Epithelial cell of prostate (primary cell): ENCODE data around the gene ICAM5.
A peak's percentile ranks its signal among the peaks of the same experiment; 100 is the strongest.
"Not testable (repeated sequence)": the region's sequence is repeated elsewhere in the genome, so short reads cannot be mapped to it uniquely, and the experiment has no call there.

Experiments used
- DNase-seq: peaks from one replicate; pipeline ENCODE4 v3.0.0-alpha.2; 2011; ENCODE audit warnings: low read depth, low spot score
- H3K27ac ChIP-seq: fragments of 450-650 bp; 2 replicates; pipeline ENCODE4 v1.5.1; 2017; ENCODE audit warnings: mild to moderate bottlenecking

The ICAM5 gene, protein sequence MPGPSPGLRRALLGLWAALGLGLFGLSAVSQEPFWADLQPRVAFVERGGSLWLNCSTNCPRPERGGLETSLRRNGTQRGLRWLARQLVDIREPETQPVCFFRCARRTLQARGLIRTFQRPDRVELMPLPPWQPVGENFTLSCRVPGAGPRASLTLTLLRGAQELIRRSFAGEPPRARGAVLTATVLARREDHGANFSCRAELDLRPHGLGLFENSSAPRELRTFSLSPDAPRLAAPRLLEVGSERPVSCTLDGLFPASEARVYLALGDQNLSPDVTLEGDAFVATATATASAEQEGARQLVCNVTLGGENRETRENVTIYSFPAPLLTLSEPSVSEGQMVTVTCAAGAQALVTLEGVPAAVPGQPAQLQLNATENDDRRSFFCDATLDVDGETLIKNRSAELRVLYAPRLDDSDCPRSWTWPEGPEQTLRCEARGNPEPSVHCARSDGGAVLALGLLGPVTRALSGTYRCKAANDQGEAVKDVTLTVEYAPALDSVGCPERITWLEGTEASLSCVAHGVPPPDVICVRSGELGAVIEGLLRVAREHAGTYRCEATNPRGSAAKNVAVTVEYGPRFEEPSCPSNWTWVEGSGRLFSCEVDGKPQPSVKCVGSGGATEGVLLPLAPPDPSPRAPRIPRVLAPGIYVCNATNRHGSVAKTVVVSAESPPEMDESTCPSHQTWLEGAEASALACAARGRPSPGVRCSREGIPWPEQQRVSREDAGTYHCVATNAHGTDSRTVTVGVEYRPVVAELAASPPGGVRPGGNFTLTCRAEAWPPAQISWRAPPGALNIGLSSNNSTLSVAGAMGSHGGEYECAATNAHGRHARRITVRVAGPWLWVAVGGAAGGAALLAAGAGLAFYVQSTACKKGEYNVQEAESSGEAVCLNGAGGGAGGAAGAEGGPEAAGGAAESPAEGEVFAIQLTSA

DNA sequence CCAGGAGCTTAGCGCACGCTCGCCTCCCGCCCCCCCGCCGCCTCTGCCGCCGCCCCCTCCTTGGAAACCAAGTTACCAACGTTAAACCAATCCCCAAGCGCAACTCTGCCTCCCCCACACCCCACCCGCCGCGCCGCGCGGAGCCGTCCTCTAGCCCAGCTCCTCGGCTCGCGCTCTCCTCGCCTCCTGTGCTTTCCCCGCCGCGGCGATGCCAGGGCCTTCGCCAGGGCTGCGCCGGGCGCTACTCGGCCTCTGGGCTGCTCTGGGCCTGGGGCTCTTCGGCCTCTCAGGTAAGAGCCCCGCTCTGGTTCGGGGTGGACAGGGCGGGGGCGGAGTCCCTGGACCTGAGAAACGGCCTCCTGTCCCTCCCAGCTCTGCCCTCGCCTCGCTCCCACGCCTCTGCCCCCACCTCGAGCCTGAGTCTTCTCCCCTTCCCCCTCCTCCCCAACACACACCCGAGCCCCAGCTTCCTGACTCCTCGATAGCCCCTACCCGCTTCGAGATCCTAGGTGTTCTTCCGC is at the start of gene ICAM5:
Gene ICAM5, plus strand, starts transcription at position 117 of the 521 bp plus-strand sequence. Its CDS starts 92 bp downstream, at position 209.
- H3K27ac ChIP-seq: no peak within 1 kb of the TSS
- no peak for DNase-seq

DNA sequence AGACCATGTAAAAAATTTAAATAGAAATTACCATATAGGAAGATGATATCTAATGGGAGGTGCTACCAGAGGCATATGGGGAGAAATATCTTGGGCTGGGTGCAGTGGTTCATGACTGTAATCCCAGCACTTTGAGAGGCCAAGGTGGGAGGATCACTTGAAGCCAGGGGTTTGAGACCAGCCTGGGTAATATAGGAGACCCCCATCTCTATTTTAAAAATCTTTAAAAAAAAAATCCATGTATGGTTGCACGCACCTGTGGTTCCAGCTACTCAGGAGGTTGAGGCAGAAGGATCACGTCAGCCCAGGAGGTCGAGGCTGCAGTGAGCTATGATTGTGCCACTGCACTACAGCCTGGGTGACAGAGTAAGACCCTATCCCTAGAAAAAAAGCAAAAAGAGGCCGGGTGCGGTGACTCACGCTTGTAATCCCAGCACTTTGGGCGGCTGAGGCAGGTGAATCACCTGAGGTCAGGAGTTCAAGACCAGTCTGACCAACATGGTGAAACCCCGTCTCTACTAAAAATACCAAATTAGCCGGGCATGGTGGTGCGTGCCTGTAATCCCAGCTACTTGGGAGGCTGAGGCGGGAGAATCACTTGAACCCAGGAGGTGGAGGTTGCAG is 47.8 kb upstream of the ICAM5 start:
- not testable (repeated sequence) for DNase-seq

DNA sequence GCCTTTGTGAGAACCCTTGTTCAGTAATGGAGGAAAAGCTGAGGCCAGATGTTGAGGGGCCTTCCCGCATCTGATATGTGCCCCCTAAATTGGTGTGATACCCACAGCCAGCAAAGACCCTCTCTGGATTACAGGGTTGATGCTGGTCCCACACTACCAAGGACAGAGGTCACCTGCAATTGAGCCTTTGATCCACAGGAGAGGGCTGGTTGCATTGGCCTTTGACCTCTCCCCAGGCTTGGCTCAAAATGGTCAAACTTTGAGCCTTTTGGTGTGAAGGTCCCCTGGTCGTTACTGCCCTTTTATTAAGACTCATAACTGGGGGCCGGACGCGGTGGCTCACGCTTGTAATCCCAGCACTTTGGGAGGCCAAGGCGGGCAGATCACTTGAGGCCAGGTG is 46.1 kb upstream of the ICAM5 start:
- DNase-seq: no peak
- H3K27ac ChIP-seq: no peak overlapping the region

More for the DNA sequence above, 47.8 kb upstream of the ICAM5 start:
- not testable (repeated sequence) for H3K27ac ChIP-seq

DNA sequence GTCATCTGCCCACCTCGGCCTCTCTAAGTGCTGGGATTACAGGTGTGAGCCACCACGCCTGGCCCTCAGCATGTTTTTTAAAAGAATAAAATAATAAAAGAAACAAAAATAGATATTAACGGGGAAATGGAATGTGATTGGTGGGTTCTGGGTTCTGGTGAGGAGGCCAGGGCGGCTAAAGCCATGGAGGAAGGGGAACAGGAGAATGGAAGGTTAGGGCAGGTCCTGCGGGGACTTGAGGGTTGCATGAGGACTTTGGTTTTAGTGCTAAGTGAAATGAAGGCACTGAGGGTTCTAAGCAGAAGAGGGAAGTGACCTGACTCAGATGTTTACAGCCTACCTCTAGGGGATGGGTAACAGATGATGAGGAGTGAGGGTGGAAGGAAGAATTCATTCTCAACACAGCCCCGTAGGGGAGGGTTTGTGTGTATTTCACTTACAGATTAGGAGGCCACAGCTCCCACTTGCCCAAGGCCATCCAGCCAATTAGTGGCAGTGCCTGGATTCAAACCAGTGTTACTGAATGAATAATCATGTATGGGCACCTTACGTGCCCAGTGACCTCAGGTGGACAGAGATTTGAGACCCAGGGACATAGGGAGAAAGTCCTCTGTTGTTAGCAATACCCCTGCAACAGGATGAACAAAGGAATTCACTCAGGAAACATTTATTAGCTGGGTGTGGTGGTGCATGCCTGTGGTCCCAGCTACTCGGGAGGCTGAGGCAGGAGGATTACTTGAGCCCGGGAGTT is 44.4 kb upstream of the ICAM5 start:
- no peak for DNase-seq
- no peak overlapping the region for H3K27ac ChIP-seq

DNA sequence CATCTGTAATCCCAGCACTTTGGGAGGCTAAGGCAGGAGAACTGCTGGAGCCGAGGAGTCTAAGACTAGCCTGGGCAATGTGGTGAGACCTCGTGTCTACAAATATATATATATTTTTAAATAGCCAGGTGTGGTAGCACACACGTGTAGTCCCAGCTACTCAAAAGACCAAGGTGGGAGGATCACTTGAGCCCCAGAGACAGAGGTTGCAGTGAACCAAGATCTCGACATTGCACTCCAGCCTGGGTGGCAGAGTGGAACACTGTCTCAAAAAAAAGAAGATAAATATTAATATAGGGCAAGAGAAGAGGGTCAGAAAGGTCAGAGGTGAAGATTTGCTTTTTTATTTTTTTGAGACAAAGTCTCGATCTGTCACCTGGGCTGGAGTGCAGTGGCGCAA is 43.2 kb upstream of the ICAM5 start:
- no peak for DNase-seq
- no peak overlapping the region for H3K27ac ChIP-seq

DNA sequence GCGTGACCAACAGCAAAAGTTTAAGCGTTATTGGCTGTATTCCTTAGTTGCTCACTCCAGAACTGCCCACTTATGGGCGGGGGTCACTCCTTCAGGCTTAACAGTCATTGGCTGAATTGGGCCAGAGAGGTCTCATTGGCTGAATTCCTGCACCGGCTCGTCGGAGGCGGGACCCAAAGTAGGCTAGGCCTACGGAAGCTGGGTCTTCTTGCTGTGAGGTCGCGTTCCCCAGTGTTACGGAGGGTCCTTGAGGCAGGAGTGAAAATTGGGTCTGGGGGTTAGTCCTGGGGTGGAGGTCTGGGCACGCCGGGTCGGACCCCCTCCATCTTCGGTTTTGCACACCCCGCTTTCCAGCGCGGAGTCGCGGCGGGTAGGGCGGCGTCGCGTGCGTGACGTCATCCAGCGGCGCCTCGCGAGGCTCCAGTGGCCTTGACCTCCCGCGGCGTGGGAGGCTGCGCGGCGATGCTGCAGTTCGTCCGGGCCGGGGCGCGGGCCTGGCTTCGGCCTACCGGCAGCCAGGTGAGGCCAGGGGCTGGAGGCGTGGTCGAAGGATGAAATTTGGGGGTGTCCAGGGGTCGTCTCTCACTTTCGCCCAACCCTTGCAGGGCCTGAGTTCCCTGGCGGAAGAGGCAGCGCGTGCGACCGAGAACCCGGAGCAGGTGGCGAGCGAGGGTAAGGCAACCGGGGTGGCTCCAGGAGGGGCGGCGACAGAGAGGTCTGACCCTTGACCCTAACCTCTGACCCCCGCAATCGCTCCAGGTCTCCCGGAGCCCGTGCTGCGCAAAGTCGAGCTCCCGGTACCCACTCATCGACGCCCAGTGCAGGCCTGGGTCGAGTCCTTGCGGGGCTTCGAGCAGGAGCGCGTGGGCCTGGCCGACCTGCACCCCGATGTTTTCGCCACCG is 37.7 kb upstream of the ICAM5 start, which contains the start of gene MRPL4:
Gene MRPL4, plus strand, starts transcription at position 423 of the 903 bp plus-strand sequence. Its CDS starts 40 bp downstream, at position 463.
- peak within 1 kb of the TSS; percentile 55 for H3K27ac ChIP-seq
- peak; percentile 93 for DNase-seq

DNA sequence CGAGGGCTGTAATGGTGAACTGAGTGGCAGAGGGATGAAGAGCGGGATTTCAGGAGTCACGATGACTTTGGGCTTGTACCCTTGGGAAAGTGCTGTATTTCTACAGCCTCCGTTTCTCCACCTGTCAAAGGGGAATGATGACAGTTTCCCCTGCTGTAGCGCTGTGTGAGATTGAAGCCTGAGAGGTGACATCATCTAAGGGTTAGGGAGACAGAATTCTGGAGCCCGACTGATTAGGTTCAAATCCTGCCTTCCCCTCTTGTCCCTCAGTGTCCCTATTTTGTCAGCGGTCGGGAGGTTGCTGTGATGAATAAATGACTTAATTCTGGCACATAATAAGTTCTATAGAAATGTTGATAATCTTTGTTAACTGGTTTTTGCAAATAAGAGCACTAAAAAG is 37.0 kb upstream of the ICAM5 start:
- DNase-seq: no peak
- H3K27ac ChIP-seq: peak overlapping the region; percentile 55

DNA sequence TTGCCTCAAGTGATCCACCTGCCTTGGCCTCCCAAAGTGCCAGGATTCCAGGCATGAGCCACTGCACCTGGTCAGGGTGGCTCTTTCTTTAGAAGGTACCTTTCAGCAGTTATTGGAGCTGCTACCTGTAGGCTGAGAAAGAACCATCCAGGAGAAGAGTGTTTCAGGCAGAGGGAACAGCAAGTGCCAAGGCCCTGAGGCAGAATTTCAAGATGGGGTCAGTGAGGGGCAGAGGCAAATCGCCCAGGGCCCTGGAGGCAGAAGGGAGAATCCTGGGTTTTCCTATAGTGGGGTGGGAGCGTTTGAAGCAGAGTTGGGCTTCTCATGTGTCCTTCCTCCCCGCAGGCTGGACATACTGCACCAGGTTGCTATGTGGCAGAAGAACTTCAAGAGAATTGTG is 35.5 kb upstream of the ICAM5 start:
- no peak for DNase-seq
- H3K27ac ChIP-seq: no peak overlapping the region

DNA sequence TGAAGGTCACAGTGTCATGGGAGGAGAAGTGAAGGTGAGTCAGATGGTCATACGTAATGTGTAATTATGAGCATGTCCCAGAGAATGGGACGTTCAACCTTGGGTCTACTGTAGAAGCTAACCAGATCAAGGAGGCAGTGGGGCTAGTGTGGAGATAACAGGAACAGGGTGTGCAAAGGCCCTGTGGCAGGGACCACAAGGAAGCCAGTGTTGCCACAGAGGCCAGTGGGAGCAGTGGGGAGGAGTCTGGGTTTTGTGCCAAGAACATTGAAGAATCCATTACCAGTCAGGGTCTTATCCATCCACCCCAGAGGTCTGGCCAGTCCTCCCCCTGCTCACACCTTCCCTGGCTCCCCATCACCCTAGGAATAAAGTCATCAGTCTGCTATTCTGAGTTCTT is 34.4 kb upstream of the ICAM5 start:
- DNase-seq: no peak
- H3K27ac ChIP-seq: no peak overlapping the region

DNA sequence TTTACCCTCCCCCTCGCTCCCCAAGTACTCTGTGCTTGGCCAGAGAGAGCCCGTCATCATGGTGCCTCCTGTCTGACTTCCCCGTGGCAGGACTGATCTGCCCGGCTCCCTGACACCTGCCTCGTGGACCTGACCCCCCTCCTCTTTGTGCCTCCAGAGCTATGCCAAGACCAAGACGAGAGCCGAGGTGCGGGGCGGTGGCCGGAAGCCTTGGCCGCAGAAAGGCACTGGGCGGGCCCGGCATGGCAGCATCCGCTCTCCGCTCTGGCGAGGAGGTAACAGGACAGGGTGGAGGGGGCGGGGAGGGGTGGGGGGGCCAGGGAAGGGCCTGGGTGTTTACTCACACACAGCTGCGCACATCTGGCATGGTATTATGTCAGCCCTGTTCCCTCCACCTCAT is 33.2 kb upstream of the ICAM5 start:
- DNase-seq: no peak
- no peak overlapping the region for H3K27ac ChIP-seq

DNA sequence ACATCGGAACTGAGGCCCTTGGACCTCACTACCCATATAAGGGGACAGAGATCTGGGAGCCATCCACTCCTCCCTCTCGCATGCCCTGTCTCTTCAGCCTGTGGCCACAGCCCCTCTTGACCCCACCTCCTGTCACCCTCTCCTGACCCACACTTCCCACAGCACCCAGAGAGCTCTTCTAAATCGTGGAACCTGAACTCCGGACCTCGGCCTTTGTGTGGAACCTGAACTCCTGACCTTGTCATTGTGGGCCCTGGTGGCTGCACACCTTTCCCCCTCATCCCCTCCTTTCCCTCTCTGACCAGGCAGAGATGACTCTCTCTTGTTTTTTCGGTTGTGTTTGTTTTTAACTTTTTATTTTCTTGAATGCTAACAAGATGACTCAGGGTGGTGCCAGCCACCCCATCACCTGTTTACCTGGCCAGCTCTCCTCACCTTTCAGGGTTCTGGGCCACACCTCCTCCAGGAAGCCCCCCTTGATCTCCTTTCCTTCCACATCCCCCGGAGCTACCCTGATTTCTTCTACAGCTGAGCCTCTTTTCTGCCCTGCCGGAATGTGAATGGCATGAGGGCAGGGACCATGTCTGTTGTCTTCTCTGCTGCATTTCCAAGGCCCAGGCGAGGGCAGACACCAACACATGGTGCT is 32.7 kb upstream of the ICAM5 start:
- DNase-seq: no peak
- no peak overlapping the region for H3K27ac ChIP-seq

DNA sequence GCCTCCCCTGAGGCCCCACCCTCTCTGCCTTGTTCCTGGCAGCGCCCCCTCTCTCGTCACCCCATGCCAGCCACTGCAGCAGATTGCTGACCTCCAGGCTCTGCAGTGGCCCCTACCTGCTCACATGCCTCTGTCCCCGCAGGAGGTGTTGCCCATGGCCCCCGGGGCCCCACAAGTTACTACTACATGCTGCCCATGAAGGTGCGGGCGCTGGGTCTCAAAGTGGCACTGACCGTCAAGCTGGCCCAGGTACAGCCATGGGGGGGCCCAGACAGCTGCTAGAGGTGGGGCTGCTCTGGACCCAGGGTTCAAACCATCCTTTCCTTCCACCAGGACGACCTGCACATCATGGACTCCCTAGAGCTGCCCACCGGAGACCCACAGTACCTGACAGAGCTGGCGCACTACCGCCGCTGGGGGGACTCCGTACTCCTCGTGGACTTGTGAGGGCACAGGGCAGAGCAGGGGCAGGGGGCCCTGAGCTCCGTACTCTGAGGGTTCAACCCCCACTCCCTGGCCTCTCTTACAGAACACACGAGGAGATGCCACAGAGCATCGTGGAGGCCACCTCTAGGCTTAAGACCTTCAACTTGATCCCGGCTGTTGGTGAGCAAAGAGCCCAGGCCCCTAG is 31.6 kb upstream of the ICAM5 start:
- no peak overlapping the region for H3K27ac ChIP-seq
- no peak for DNase-seq

DNA sequence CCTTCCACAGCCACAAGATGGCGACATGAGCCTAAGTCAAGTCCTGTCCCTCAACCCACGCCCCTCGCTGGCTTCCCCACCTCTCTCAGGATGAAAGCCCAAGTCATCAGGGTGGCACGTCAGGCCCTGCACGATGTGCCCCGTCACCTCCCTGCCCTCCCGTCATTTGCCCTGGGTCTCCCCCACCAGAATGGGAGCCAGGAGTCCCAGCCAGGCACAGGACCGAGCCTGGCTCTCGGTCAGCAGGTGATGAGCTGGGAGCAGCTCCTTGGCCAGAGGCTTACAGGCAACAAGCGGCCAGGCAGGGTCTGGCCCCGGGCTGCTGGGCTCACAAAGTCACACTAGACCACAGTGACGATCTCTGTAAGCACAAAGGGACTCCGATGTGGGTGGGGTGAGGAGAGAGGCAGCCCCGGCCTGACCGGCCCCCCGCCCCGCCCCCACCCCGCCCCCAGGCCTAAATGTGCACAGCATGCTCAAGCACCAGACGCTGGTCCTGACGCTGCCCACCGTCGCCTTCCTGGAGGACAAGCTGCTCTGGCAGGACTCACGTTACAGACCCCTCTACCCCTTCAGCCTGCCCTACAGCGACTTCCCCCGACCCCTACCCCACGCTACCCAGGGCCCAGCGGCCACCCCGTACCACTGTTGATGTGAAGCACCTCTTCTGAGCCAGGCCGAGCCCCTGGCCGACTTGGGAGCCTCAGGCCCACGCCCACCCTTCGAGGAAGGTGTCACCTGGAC is 30.4 kb upstream of the ICAM5 start:
- DNase-seq: peak; percentile 40
- peak overlapping the region; percentile 52 for H3K27ac ChIP-seq

DNA sequence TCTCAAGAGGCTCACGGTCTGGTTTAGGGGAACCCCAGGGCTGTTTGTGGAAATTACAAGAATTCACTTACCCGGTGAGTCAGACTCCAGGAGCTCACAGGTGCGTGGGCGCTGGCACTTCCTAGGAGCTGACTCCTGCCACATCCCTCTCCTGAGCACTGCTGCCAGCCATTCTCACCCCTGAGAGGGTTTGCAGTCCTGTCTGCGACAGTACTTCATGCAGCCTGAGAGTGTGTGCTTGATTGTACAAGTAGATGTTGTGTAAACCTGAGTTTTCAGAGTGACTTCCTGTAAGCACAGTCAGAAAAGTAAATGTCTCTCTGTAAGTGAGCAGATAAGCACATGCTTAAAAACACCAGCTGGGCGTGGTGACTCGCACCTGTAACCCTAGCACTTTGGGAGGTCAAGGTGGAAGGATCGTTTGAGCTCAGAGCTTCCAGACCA is 29.6 kb upstream of the ICAM5 start:
- peak overlapping the region; percentile 52 for H3K27ac ChIP-seq
- peak; percentile 75 for DNase-seq

DNA sequence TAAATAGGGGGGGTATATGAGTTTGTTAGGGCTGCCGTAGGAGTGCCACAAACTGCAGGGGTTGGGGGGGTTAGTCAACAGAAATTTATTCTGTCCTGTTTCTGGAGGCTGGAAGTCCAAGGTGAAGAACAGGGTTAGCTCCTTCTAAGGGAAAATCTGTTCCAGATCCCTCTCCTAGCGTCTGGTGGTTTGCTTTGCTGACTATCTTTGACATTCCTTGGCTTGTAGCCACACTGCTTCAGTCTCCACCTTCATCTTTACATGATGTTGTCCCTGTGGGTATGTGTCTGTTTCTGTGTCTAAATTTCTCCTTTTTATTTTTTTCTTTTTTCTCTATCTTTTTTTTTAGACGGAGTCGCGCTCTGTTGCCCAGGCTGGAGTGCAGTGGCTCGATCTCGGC is 27.0 kb upstream of the ICAM5 start:
- no peak overlapping the region for H3K27ac ChIP-seq
- no peak for DNase-seq

DNA sequence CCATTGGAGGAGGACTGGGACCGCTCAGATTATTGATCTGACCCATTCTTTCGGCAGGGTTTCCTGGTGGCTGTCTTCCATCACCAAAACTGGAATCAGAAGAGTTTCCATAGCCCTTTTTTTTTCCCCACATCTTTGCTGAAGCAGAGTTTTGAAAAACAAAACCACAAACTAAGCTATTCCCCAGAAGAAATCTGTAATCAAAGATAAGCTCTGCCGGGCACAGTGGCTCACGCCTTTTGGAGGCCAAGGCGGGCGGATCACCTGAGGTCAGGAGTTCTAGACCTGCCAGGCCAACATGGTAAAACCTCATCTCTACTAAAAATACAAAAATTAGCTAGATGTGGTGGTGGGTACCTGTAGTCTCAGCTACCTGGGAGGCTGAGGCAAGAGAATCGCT is 23.0 kb upstream of the ICAM5 start:
- DNase-seq: no peak
- no peak overlapping the region for H3K27ac ChIP-seq

DNA sequence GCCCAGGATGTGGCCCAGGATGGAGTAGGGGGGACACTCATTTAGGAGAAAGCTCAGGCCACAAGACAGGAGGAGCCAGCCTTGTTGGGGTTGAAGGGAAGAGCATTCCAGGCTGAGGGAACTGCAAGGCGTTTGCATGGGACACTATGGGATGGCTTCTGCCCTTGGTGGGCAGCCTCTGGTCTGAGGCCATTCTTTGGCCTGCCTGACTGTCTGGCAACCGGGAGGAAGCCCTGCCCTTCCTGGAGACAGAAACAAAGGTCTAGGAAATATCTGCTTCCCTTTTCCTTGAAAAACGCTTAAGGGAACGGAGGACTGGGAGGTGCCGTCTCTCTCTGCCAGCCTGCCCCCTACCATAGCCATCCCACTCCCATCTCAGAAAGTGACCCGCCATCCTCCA is 21.7 kb upstream of the ICAM5 start:
- no peak overlapping the region for H3K27ac ChIP-seq
- no peak for DNase-seq
